HepG2 (cell line): ENCODE results near the gene JPT2. TPM values are rescaled to one million over a fixed set of nuclear protein-coding genes. Genes with fewer than 3 reads are reported as not detected.

Source experiments
- AKNA ChIP-seq: sonication (generic); formaldehyde crosslinking; IDR thresholded peaks from 2 replicates; pipeline ENCODE4 v1.4.0; 2020; ENCODE audit warnings: missing genetic modification reagents, borderline replicate concordance
- EP300 ChIP-seq, 3 experiments: sonication (generic) in 1 of 3; formaldehyde crosslinking in 1 of 3; IDR thresholded peaks; 2 replicates each; pipeline versions ENCODE4 v1.5.1 to v1.6.1; 2011 to 2020; ENCODE audit warnings: low read depth in 2 of 3, low read length in 2 of 3, borderline replicate concordance in 1 of 3, improper control_type of control experiment in 1 of 3, mild to moderate bottlenecking in 1 of 3, missing genetic modification reagents in 1 of 3, moderate library complexity in 1 of 3
- HDAC6 ChIP-seq: fragments of 200-600 bp; sonication (generic); IDR thresholded peaks from 2 replicates; pipeline ENCODE4 v1.7.0; 2017; ENCODE audit warnings: mild to moderate bottlenecking, antibody characterized with exemption, low read length, low read depth
- ISL2 ChIP-seq: sonication (generic); formaldehyde crosslinking; IDR thresholded peaks from 2 replicates; pipeline ENCODE4 v1.5.0; 2020; ENCODE audit warnings: missing genetic modification reagents
- MXD3 ChIP-seq: IDR thresholded peaks from 2 replicates; pipeline ENCODE4 v1.6.1; 2016; ENCODE audit warnings: mild to moderate bottlenecking, missing biosample characterization, missing genetic modification reagents
- NFE2 ChIP-seq: sonication (generic); formaldehyde crosslinking; IDR thresholded peaks from 2 replicates; pipeline ENCODE4 v1.4.0; 2020; ENCODE audit warnings: missing genetic modification reagents
- SRSF1 ChIP-seq: fragments of 200-400 bp; formaldehyde crosslinking; optimal IDR thresholded peaks from 2 replicates; pipeline ENCODE3; 2017; ENCODE audit warnings: mild to moderate bottlenecking, low read depth, low read length, moderate library complexity
- ZHX2 ChIP-seq, 2 experiments: sonication (generic) in 1 of 2; formaldehyde crosslinking in 1 of 2; IDR thresholded peaks; 2 replicates each; pipeline versions ENCODE4 v1.6.1 to v1.9.0; 2014 to 2022; ENCODE audit warnings: antibody characterized with exemption in 1 of 2, borderline replicate concordance in 1 of 2, inconsistent platforms in 1 of 2, low read depth in 1 of 2, missing genetic modification reagents in 1 of 2
- ZNF136 ChIP-seq: sonication (generic); formaldehyde crosslinking; IDR thresholded peaks from 2 replicates; pipeline ENCODE4 v1.8.1; 2022; ENCODE audit warnings: low read depth, mild to moderate bottlenecking, moderate library complexity, missing genetic modification reagents
- ZNF224 ChIP-seq: sonication (generic); formaldehyde crosslinking; IDR thresholded peaks from 2 replicates; pipeline ENCODE4 v1.5.0; 2020; ENCODE audit warnings: mild to moderate bottlenecking, missing genetic modification reagents
- ZNF326 ChIP-seq: sonication (generic); formaldehyde crosslinking; IDR thresholded peaks from 2 replicates; pipeline ENCODE4 v1.4.0; 2020; ENCODE audit warnings: missing genetic modification reagents, borderline replicate concordance
- ZNF331 ChIP-seq: sonication (generic); formaldehyde crosslinking; IDR thresholded peaks from 2 replicates; pipeline ENCODE4 v1.4.0; 2020; ENCODE audit warnings: missing genetic modification reagents
- ZNF468 ChIP-seq: sonication (generic); formaldehyde crosslinking; IDR thresholded peaks from 2 replicates; pipeline ENCODE4 v1.8.0; 2022; ENCODE audit warnings: mild to moderate bottlenecking, moderate library complexity, missing genetic modification reagents
- ZNF496 ChIP-seq: sonication (generic); formaldehyde crosslinking; IDR thresholded peaks from 2 replicates; pipeline ENCODE4 v1.8.1; 2023; ENCODE audit warnings: mild to moderate bottlenecking, moderate library complexity, missing genetic modification reagents; ENCODE audit not compliant: insufficient replicate concordance
- ZNF713 ChIP-seq: sonication (generic); formaldehyde crosslinking; IDR thresholded peaks from 2 replicates; pipeline ENCODE4 v1.4.0; 2020; ENCODE audit warnings: mild to moderate bottlenecking, missing genetic modification reagents
- ZNF784 ChIP-seq: sonication (generic); formaldehyde crosslinking; IDR thresholded peaks from 2 replicates; pipeline ENCODE4 v1.5.1; 2020; ENCODE audit warnings: missing genetic modification reagents, mild to moderate bottlenecking, borderline replicate concordance
- polyA plus RNA-seq, 8 experiments: library from polyadenylated mRNA; depleted of rRNA in 3 of 8; stranded (reverse) in 7 of 8; unstranded in 1 of 8; fragments of >200 nt; fragmentation: Illumina TruSeq in 4 of 8; extraction: Trizol in 4 of 8; gene quantifications; 2 replicates each; pipeline versions ENCODE4 v1.2.1 to v1.2.3, GENCODE V29; 2011 to 2016; ENCODE audit warnings: low read depth in 4 of 8, missing spikeins in 1 of 8, mixed read lengths in 1 of 8; ENCODE audit not compliant: insufficient read depth in 1 of 8
- total RNA-seq, 5 experiments: library from RNA; depleted of rRNA; stranded (reverse); fragments of >200 nt; fragmentation: Illumina TruSeq; extraction: Trizol; gene quantifications; 2 replicates each; pipeline ENCODE4 v1.2.3, GENCODE V29; 2016; ENCODE audit warnings: low read depth in 1 of 5

Gene JPT2
- total and polyA plus RNA-seq, 2 of the 13 experiments (the other 11 are each of a cell fraction or from before 2014, with no cell fraction given), result 53.5 to 89.4 TPM

- TF ChIP-seq ZNF496 (CRISPR knock-in tag) (no peak), ZNF468 (CRISPR knock-in tag) (no peak), HDAC6 (no peak), ZNF224 (0 out of 2 replicates have a peak, but pooled peaks have one; percentile 2), AKNA (CRISPR knock-in tag) (no peak), MXD3 (CRISPR knock-in tag) (no peak), ZNF713 (CRISPR knock-in tag) (no peak), ZNF136 (CRISPR knock-in tag) (no peak), ISL2 (CRISPR knock-in tag) (no peak), ZNF784 (CRISPR knock-in tag) (no peak), ZNF326 (no peak), ZNF331 (CRISPR knock-in tag) (no peak), SRSF1 (no peak), NFE2 (CRISPR knock-in tag) (no peak), ZHX2 (IDR thresholded peaks at IDR 0.05; ENCODE audit: low read depth) (no peak), ZHX2 (CRISPR knock-in tag; IDR thresholded peaks at IDR 0.05; ENCODE audit: borderline replicate concordance) (no peak), EP300 (IDR thresholded peaks at IDR 0.05; ENCODE audit: low read depth in 2 of 2, low read length in 2 of 2) (no peak), EP300 (CRISPR knock-in tag; IDR thresholded peaks at IDR 0.05; ENCODE audit: borderline replicate concordance) (no peak)
These were observed at the start of gene JPT2 (continued) for GRCh38 chr16:1677942-1678499.
